ENCODE results near the gene ZC3H10.
"Not testable (repeated sequence)": the region's sequence is repeated elsewhere in the genome, so short reads cannot be mapped to it uniquely, and the experiment has no call there.

ZC3H10 gene

GRCh38 chr12:56152132-56152755, 34.2 kb downstream of the ZC3H10 start, which contains the start of gene MYL6B:
Gene MYL6B, plus strand, starts transcription at chr12:56152587. Its CDS starts 1,332 bp downstream, at chr12:56153919.
- Histone ChIP-seq H3K4me1 (ENCODE audit: control insufficient read depth, insufficient read depth, low read length) (peaks cover 31% of the 10 kb centered on the region), H3K9ac (ENCODE audit: low read depth, low read length) (peak within 1 kb of the TSS; percentile 85), H3K4me3 (ENCODE audit: low read length) (peak within 1 kb of the TSS; percentile 73), H3K9me3 (replicated peaks; ENCODE audit: low read length) (no peaks in the 10 kb centered on the region), H3K36me3 (ENCODE audit: insufficient read depth, low read length) (no peaks in the 10 kb centered on the region), H3K4me2 (ENCODE audit: low read length) (peak within 1 kb of the TSS; percentile 89), H3K27me3 (ENCODE audit: control insufficient read depth, insufficient read depth, low read length) (no peaks in the 10 kb centered on the region)

GRCh38 chr12:56152756-56153677, 35.0 kb downstream of the ZC3H10 start:
- Histone ChIP-seq H3K4me3 (ENCODE audit: low read length) (peak overlapping the region; percentile 73), H3K9ac (ENCODE audit: low read depth, low read length) (peak overlapping the region; percentile 85), H3K36me3 (ENCODE audit: insufficient read depth, low read length) (no peaks in the 10 kb centered on the region), H3K4me2 (ENCODE audit: low read length) (peak overlapping the region; percentile 89), H3K9me3 (replicated peaks; ENCODE audit: low read length) (no peaks in the 10 kb centered on the region), H3K4me1 (ENCODE audit: control insufficient read depth, insufficient read depth, low read length) (peaks cover 36% of the 10 kb centered on the region), H3K27me3 (ENCODE audit: control insufficient read depth, insufficient read depth, low read length) (no peaks in the 10 kb centered on the region)

- Histone ChIP-seq H3K9ac (ENCODE audit: low read depth, low read length) (no peak overlapping the region), H3K36me3 (ENCODE audit: insufficient read depth, low read length) (no peaks in the 10 kb centered on the region), H3K4me1 (ENCODE audit: control insufficient read depth, insufficient read depth, low read length) (peaks cover 36% of the 10 kb centered on the region), H3K9me3 (replicated peaks; ENCODE audit: low read length) (no peaks in the 10 kb centered on the region), H3K27me3 (ENCODE audit: control insufficient read depth, insufficient read depth, low read length) (no peaks in the 10 kb centered on the region), H3K4me3 (ENCODE audit: low read length) (peak overlapping the region; percentile 73), H3K4me2 (ENCODE audit: low read length) (peak overlapping the region; percentile 89)
Observed at GRCh38 chr12:56153678-56154065, 35.6 kb downstream of the ZC3H10 start.

GRCh38 chr12:56154246-56154771, 36.2 kb downstream of the ZC3H10 start:
- no peaks in the 10 kb centered on the region for H3K9me3 ChIP-seq (replicated peaks; ENCODE audit: low read length)
- H3K27me3 ChIP-seq (ENCODE audit: control insufficient read depth, insufficient read depth, low read length) = no peaks in the 10 kb centered on the region
- no peak overlapping the region for H3K4me2 ChIP-seq (ENCODE audit: low read length)
- peaks cover 5% of the 10 kb centered on the region for H3K36me3 ChIP-seq (ENCODE audit: insufficient read depth, low read length)
- no peak overlapping the region for H3K4me3 ChIP-seq (ENCODE audit: low read length)
- H3K9ac ChIP-seq (ENCODE audit: low read depth, low read length) = no peak overlapping the region
- peaks cover 36% of the 10 kb centered on the region for H3K4me1 ChIP-seq (ENCODE audit: control insufficient read depth, insufficient read depth, low read length)

DNA sequence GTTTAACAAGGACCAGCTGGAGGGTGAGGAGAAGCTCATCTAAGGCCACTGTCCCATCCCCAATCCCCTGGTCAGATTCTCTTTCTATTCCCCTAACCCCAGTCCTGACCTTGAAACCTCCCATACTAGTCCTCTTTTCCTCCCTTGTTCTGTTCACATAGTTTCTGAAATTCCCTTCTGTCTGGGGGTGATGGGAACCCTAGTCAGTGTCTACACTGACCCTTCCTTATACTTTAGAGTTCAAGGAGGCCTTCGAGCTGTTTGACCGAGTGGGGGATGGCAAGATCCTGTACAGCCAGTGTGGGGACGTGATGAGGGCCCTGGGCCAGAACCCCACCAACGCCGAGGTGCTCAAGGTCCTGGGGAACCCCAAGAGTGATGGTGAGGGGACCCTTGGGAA, 36.8 kb downstream of the ZC3H10 start:
- no peaks in the 10 kb centered on the region for H3K27me3 ChIP-seq (ENCODE audit: control insufficient read depth, insufficient read depth, low read length)
- H3K4me1 ChIP-seq (ENCODE audit: control insufficient read depth, insufficient read depth, low read length) = peaks cover 37% of the 10 kb centered on the region
- peaks cover 11% of the 10 kb centered on the region for H3K36me3 ChIP-seq (ENCODE audit: insufficient read depth, low read length)
- H3K4me3 ChIP-seq (ENCODE audit: low read length) = no peak overlapping the region
- no peak overlapping the region for H3K4me2 ChIP-seq (ENCODE audit: low read length)
- H3K9me3 ChIP-seq (replicated peaks; ENCODE audit: low read length) = no peaks in the 10 kb centered on the region
- H3K9ac ChIP-seq (ENCODE audit: low read depth, low read length) = no peak overlapping the region

GRCh38 chr12:56155256-56155845, 37.3 kb downstream of the ZC3H10 start:
- peaks cover 41% of the 10 kb centered on the region for H3K4me1 ChIP-seq (ENCODE audit: control insufficient read depth, insufficient read depth, low read length)

GRCh38 chr12:56156464-56157200, 38.6 kb downstream of the ZC3H10 start:
- not testable (repeated sequence) for H3K9me3 ChIP-seq (replicated peaks; ENCODE audit: low read length); H3K27me3 ChIP-seq (ENCODE audit: control insufficient read depth, insufficient read depth, low read length)
- Histone ChIP-seq H3K36me3 (ENCODE audit: insufficient read depth, low read length) (peaks cover 29% of the 10 kb centered on the region), H3K4me1 (ENCODE audit: control insufficient read depth, insufficient read depth, low read length) (peaks cover 44% of the 10 kb centered on the region), H3K9ac (ENCODE audit: low read depth, low read length) (peak overlapping the region; percentile 74), H3K4me2 (ENCODE audit: low read length) (peak overlapping the region; percentile 97), H3K4me3 (ENCODE audit: low read length) (peak overlapping the region; percentile 90)

More at GRCh38 chr12:56155256-56155845, 37.3 kb downstream of the ZC3H10 start:
- peaks cover 16% of the 10 kb centered on the region for H3K36me3 ChIP-seq (ENCODE audit: insufficient read depth, low read length)
- no peak overlapping the region for H3K4me3 ChIP-seq (ENCODE audit: low read length)
- H3K9ac ChIP-seq (ENCODE audit: low read depth, low read length) = no peak overlapping the region
- H3K4me2 ChIP-seq (ENCODE audit: low read length) = no peak overlapping the region
- H3K9me3 ChIP-seq (replicated peaks; ENCODE audit: low read length) = no peaks in the 10 kb centered on the region
- H3K27me3 ChIP-seq (ENCODE audit: control insufficient read depth, insufficient read depth, low read length) = no peaks in the 10 kb centered on the region

- Histone ChIP-seq H3K4me1 (ENCODE audit: control insufficient read depth, insufficient read depth, low read length) (peaks cover 46% of the 10 kb centered on the region), H3K9me3 (replicated peaks; ENCODE audit: low read length) (no peaks in the 10 kb centered on the region), H3K4me2 (ENCODE audit: low read length) (peak overlapping the region; percentile 97), H3K4me3 (ENCODE audit: low read length) (peak overlapping the region; percentile 90), H3K9ac (ENCODE audit: low read depth, low read length) (peak overlapping the region; percentile 74), H3K36me3 (ENCODE audit: insufficient read depth, low read length) (peaks cover 37% of the 10 kb centered on the region), H3K27me3 (ENCODE audit: control insufficient read depth, insufficient read depth, low read length) (no peaks in the 10 kb centered on the region)
Observed at GRCh38 chr12:56157201-56158028, 39.3 kb downstream of the ZC3H10 start.

- no peaks in the 10 kb centered on the region for H3K27me3 ChIP-seq (ENCODE audit: control insufficient read depth, insufficient read depth, low read length)
- H3K36me3 ChIP-seq (ENCODE audit: insufficient read depth, low read length) = peaks cover 45% of the 10 kb centered on the region
- no peaks in the 10 kb centered on the region for H3K9me3 ChIP-seq (replicated peaks; ENCODE audit: low read length)
- peak within 1 kb of the TSS; percentile 90 for H3K4me3 ChIP-seq (ENCODE audit: low read length)
- peak within 1 kb of the TSS; percentile 97 for H3K4me2 ChIP-seq (ENCODE audit: low read length)
- H3K9ac ChIP-seq (ENCODE audit: low read depth, low read length) = peak within 1 kb of the TSS; percentile 97
- H3K4me1 ChIP-seq (ENCODE audit: control insufficient read depth, insufficient read depth, low read length) = peaks cover 40% of the 10 kb centered on the region
Observed at GRCh38 chr12:56158029-56158925, 40.2 kb downstream of the ZC3H10 start, which contains the start of gene MYL6. Gene MYL6, plus strand, starts transcription at chr12:56158359. Its CDS starts 43 bp downstream, at chr12:56158402.

Measured in skeletal muscle satellite cell (primary cell).